HepG2 (cell line): ENCODE results near the gene TRUB1.

ENCODE experiments used
- REPIN1 ChIP-seq: sonication (generic); formaldehyde crosslinking; IDR thresholded peaks from 2 replicates; pipeline ENCODE4 v1.8.0; 2022; ENCODE audit warnings: missing genetic modification reagents, low read depth, mild to moderate bottlenecking, borderline replicate concordance
- ZNF18 ChIP-seq: sonication (generic); formaldehyde crosslinking; IDR thresholded peaks from 2 replicates; pipeline ENCODE4 v1.8.0; 2022; ENCODE audit warnings: mild to moderate bottlenecking, missing genetic modification reagents; ENCODE audit not compliant: insufficient replicate concordance
- ZNF777 ChIP-seq: sonication (generic); formaldehyde crosslinking; IDR thresholded peaks from 2 replicates; pipeline ENCODE4 v1.4.0; 2020; ENCODE audit warnings: missing genetic modification reagents

DNA sequence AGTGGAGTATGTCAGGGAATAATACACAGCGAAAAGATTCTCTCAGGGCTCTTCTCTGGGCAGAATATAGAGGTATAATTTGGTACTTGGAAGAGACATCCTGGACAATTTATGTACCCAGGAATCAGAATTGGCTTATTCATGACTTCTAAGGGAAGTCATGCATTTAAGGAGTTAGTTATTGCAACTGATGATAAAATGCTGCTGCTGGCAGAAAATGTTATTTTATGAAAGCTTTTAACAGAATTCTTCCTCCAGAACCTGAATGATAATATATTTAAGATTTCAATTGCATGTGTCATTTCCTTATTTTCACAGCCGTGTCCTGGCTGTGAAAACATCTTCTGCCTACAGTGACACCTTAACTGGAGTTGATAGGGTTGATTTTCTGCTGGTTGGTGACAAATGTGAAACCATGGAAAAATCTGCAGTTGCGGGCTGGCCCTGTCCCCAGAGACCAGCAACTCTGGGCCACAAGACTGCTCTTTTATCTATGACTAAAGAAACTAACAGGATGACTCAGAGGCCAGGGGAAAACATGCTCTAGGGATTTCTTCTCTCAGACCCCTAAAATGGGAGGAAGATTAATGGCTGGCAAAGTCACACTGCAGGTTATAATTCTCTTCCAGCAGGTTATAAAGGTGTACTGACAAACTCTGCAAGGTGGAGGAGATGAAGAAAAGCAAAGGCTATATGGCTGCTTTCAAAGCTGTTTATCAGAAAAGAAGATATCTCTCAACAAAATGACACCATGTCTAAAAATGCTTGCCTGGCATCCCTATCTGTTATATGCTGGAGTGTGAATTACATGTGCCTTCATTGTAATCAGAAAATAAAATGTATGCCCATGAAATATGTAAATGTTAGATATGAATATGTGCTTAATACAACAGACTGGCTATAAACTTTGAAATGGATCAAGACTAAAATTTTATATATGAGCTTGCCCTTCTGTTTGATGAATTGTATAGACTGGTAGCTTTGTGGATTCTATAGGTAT, 12.1 kb upstream of the TRUB1 start:
- TF ChIP-seq REPIN1 (CRISPR knock-in tag) (no peak), ZNF18 (CRISPR knock-in tag) (no peak), ZNF777 (CRISPR knock-in tag) (no peak)
